GM23338 (cell line): ENCODE measurements around the gene ISX. TPM values are rescaled to one million over a fixed set of nuclear protein-coding genes. Genes with fewer than 3 reads are reported as not detected.

ENCODE experiments used
- ATAC-seq: fragments of 200-7000 bp; cut with Tn5 transposase; 3 replicates; pipeline ENCODE4 v1.9.1; 2020
- DNase-seq: peaks from one replicate; pipeline ENCODE4 v3.0.0-alpha.2; 2015; ENCODE audit warnings: low spot score
- H2AFZ ChIP-seq: fragments of 200-600 bp; sonication (generic); 2 replicates; pipeline ENCODE4 v1.8.0; 2016; ENCODE audit warnings: antibody characterized with exemption, mild to moderate bottlenecking, moderate library complexity
- H3F3A ChIP-seq: fragments of 200-600 bp; sonication (generic); replicated peaks from 2 replicates; pipeline ENCODE4 v1.8.0; 2017; ENCODE audit warnings: antibody characterized with exemption, mixed run types, low read depth
- H3K27ac ChIP-seq: fragments of 200-600 bp; sonication (generic); 2 replicates; pipeline ENCODE4 v1.6.1; 2016; ENCODE audit warnings: low read depth
- H3K27me3 ChIP-seq: fragments of 200-600 bp; sonication (generic); 2 replicates; pipeline ENCODE4 v1.8.0; 2016; ENCODE audit warnings: mild to moderate bottlenecking, mixed run types, moderate library complexity; ENCODE audit not compliant: insufficient read depth
- H3K36me3 ChIP-seq: fragments of 200-600 bp; sonication (generic); 2 replicates; pipeline ENCODE4 v1.8.0; 2016; ENCODE audit warnings: mild to moderate bottlenecking; ENCODE audit not compliant: insufficient read depth
- H3K4me1 ChIP-seq: fragments of 200-600 bp; sonication (generic); 2 replicates; pipeline ENCODE4 v1.8.0; 2016; ENCODE audit warnings: mild to moderate bottlenecking, moderate library complexity; ENCODE audit not compliant: insufficient read depth
- H3K4me2 ChIP-seq: fragments of 200-600 bp; sonication (generic); 2 replicates; pipeline ENCODE4 v1.7.1; 2017; ENCODE audit warnings: mixed run types
- H3K4me3 ChIP-seq: fragments of 200-600 bp; sonication (generic); 2 replicates; pipeline ENCODE4 v1.6.1; 2016; ENCODE audit warnings: mixed run types
- H3K79me2 ChIP-seq: fragments of 200-600 bp; sonication (generic); replicated peaks from 2 replicates; pipeline ENCODE4 v1.8.0; 2017; ENCODE audit warnings: mild to moderate bottlenecking; ENCODE audit not compliant: insufficient read depth
- H3K9me2 ChIP-seq: fragments of 200-600 bp; sonication (generic); 2 replicates; pipeline ENCODE4 v1.8.0; 2017; ENCODE audit not compliant: insufficient read depth
- H4K20me1 ChIP-seq: fragments of 200-600 bp; sonication (generic); replicated peaks from 2 replicates; pipeline ENCODE4 v1.8.0; 2017; ENCODE audit warnings: mild to moderate bottlenecking; ENCODE audit not compliant: insufficient read depth
- H3K27ac Mint-ChIP-seq: 2 replicates; pipeline ENCODE4 v1.8.0; 2020; ENCODE audit warnings: inconsistent platforms, mild to moderate bottlenecking, moderate library complexity, mixed read lengths
- H3K27me3 Mint-ChIP-seq: 3 replicates; pipeline ENCODE4 v1.8.0; 2022; ENCODE audit warnings: low read depth, mild to moderate bottlenecking, moderate library complexity, mixed read lengths, inconsistent platforms; ENCODE audit not compliant: insufficient read depth, poor library complexity
- H3K36me3 Mint-ChIP-seq: 3 replicates; pipeline ENCODE4 v1.8.0; 2021; ENCODE audit warnings: low read depth, mild to moderate bottlenecking, inconsistent platforms, moderate library complexity, mixed read lengths
- H3K4me1 Mint-ChIP-seq: 3 replicates; pipeline ENCODE4 v1.8.0; 2020; ENCODE audit warnings: mild to moderate bottlenecking, inconsistent platforms, mixed read lengths
- H3K4me3 Mint-ChIP-seq: 3 replicates; pipeline ENCODE4 v1.8.0; 2021; ENCODE audit warnings: moderate library complexity, mild to moderate bottlenecking, inconsistent platforms, mixed read lengths
- H3K9me3 Mint-ChIP-seq: 3 replicates; pipeline ENCODE4 v1.8.0; 2020; ENCODE audit warnings: moderate library complexity, mild to moderate bottlenecking, inconsistent platforms, mixed read lengths
- CREB1 ChIP-seq: fragments of 250-450 bp; sonication (Bioruptor Pico); IDR thresholded peaks from 2 replicates; pipeline ENCODE4 v1.5.0; 2020; ENCODE audit warnings: low read depth, mild to moderate bottlenecking, moderate library complexity
- CTCF ChIP-seq, 2 experiments: fragments of 200-600 bp in 1 of 2; sonication (generic) in 1 of 2; conservative IDR thresholded peaks; 2 replicates each; pipeline versions ENCODE4 v1.5.1 to v1.6.1; 2016 to 2017; ENCODE audit warnings: antibody characterized with exemption in 2 of 2, low read depth in 2 of 2, mild to moderate bottlenecking in 2 of 2, moderate library complexity in 1 of 2
- ETS1 ChIP-seq: IDR thresholded peaks from 2 replicates; pipeline ENCODE4 v1.6.1; 2016; ENCODE audit warnings: antibody characterized with exemption
- EZH2 ChIP-seq: fragments of 200-600 bp; sonication (generic); IDR thresholded peaks from one replicate; pipeline ENCODE4 v1.8.0; 2017; ENCODE audit warnings: antibody characterized with exemption, mild to moderate bottlenecking, low read depth; ENCODE audit not compliant: unreplicated experiment
- EZH2phosphoT487 ChIP-seq: fragments of 200-600 bp; sonication (generic); IDR thresholded peaks from one replicate; pipeline ENCODE4 v1.8.1; 2018; ENCODE audit warnings: antibody characterized with exemption; ENCODE audit not compliant: unreplicated experiment
- JUNB ChIP-seq: IDR thresholded peaks from one replicate; pipeline ENCODE4 v1.6.1; 2016; ENCODE audit warnings: antibody characterized with exemption; ENCODE audit not compliant: unreplicated experiment
- NANOG ChIP-seq: IDR thresholded peaks from 2 replicates; pipeline ENCODE4 v1.6.1; 2016; ENCODE audit warnings: antibody characterized with exemption, borderline replicate concordance
- POLR2AphosphoS5 ChIP-seq: IDR thresholded peaks from 2 replicates; pipeline ENCODE4 v1.6.1; 2016; ENCODE audit warnings: antibody characterized with exemption, low read depth
- STAT1 ChIP-seq: IDR thresholded peaks from one replicate; pipeline ENCODE4 v1.6.1; 2016; ENCODE audit warnings: antibody characterized with exemption; ENCODE audit not compliant: unreplicated experiment
- ZNF114 ChIP-seq: fragments of 250-450 bp; sonication (Bioruptor Pico); IDR thresholded peaks from 2 replicates; pipeline ENCODE4 v1.5.0; 2020; ENCODE audit warnings: mild to moderate bottlenecking, moderate library complexity
- ZNF331 ChIP-seq: fragments of 250-450 bp; sonication (Bioruptor Pico); IDR thresholded peaks from 2 replicates; pipeline ENCODE4 v1.5.0; 2020; ENCODE audit warnings: low read depth, mild to moderate bottlenecking, moderate library complexity
- polyA plus RNA-seq: library from polyadenylated mRNA; unstranded; fragments of >200 nt; fragmentation: Nextera tagmentation; extraction: Ambion mirVana; gene quantifications from 2 replicates; pipeline ENCODE4 v1.2.1, GENCODE V29; 2016
- total RNA-seq: library from RNA; depleted of rRNA; stranded (reverse); fragments of >200 nt; shearing (Covaris generic); gene quantifications from 2 replicates; pipeline ENCODE4 v1.2.3, GENCODE V29; 2014
- TF ChIP-seq, protein P1 (sequence below): IDR thresholded peaks from one replicate; pipeline ENCODE4 v1.6.1; 2018; ENCODE audit warnings: antibody characterized with exemption; ENCODE audit not compliant: unreplicated experiment
- TF ChIP-seq, protein P2 (sequence below): fragments of 250-450 bp; sonication (Bioruptor Pico); IDR thresholded peaks from 2 replicates; pipeline ENCODE4 v1.5.0; 2020; ENCODE audit warnings: mild to moderate bottlenecking, moderate library complexity

ISX gene
- total and polyA plus RNA-seq, 2 experiments from 2014 or later: not detected

- Histone ChIP-seq H3K79me2 (no peaks in the 10 kb centered on the region), H4K20me1 (no peaks in the 10 kb centered on the region), H3K36me3 (no peaks in the 10 kb centered on the region), H3F3A (no peaks in the 10 kb centered on the region), H3K4me2 (no peak overlapping the region), H3K27me3 (no peaks in the 10 kb centered on the region), H2AFZ (no peak overlapping the region), H3K4me3 (no peak overlapping the region), H3K9me2 (no peaks in the 10 kb centered on the region), H3K27ac (no peak overlapping the region), H3K4me1 (peaks cover 6% of the 10 kb centered on the region; the same call in 1 of the 2 replicates)
- no peak overlapping the region for H3K27ac Mint-ChIP-seq
- no peak for DNase-seq
- ATAC-seq: no peak
- H3K4me1 Mint-ChIP-seq: peaks cover 8% of the 10 kb centered on the region; the same call in 2 of the 3 replicates
- peaks cover 43% of the 10 kb centered on the region for H3K9me3 Mint-ChIP-seq
- no peak overlapping the region for H3K4me3 Mint-ChIP-seq
- H3K27me3 Mint-ChIP-seq: peaks cover 1% of the 10 kb centered on the region
- TF ChIP-seq EZH2phosphoT487 (no peak), POLR2AphosphoS5 (no peak), ZNF114 (no peak), ZNF331 (CRISPR knock-in tag) (no peak), EZH2 (no peak), NANOG (no peak), CREB1 (CRISPR knock-in tag) (no peak), JUNB (no peak), ETS1 (no peak), STAT1 (no peak), CTCF (conservative IDR thresholded peaks at IDR 0.05; ENCODE audit: low read depth in 2 of 2) (no peak)
- TF ChIP-seq, protein P1, sequence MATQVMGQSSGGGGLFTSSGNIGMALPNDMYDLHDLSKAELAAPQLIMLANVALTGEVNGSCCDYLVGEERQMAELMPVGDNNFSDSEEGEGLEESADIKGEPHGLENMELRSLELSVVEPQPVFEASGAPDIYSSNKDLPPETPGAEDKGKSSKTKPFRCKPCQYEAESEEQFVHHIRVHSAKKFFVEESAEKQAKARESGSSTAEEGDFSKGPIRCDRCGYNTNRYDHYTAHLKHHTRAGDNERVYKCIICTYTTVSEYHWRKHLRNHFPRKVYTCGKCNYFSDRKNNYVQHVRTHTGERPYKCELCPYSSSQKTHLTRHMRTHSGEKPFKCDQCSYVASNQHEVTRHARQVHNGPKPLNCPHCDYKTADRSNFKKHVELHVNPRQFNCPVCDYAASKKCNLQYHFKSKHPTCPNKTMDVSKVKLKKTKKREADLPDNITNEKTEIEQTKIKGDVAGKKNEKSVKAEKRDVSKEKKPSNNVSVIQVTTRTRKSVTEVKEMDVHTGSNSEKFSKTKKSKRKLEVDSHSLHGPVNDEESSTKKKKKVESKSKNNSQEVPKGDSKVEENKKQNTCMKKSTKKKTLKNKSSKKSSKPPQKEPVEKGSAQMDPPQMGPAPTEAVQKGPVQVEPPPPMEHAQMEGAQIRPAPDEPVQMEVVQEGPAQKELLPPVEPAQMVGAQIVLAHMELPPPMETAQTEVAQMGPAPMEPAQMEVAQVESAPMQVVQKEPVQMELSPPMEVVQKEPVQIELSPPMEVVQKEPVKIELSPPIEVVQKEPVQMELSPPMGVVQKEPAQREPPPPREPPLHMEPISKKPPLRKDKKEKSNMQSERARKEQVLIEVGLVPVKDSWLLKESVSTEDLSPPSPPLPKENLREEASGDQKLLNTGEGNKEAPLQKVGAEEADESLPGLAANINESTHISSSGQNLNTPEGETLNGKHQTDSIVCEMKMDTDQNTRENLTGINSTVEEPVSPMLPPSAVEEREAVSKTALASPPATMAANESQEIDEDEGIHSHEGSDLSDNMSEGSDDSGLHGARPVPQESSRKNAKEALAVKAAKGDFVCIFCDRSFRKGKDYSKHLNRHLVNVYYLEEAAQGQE: no peak
- TF ChIP-seq, protein P2, sequence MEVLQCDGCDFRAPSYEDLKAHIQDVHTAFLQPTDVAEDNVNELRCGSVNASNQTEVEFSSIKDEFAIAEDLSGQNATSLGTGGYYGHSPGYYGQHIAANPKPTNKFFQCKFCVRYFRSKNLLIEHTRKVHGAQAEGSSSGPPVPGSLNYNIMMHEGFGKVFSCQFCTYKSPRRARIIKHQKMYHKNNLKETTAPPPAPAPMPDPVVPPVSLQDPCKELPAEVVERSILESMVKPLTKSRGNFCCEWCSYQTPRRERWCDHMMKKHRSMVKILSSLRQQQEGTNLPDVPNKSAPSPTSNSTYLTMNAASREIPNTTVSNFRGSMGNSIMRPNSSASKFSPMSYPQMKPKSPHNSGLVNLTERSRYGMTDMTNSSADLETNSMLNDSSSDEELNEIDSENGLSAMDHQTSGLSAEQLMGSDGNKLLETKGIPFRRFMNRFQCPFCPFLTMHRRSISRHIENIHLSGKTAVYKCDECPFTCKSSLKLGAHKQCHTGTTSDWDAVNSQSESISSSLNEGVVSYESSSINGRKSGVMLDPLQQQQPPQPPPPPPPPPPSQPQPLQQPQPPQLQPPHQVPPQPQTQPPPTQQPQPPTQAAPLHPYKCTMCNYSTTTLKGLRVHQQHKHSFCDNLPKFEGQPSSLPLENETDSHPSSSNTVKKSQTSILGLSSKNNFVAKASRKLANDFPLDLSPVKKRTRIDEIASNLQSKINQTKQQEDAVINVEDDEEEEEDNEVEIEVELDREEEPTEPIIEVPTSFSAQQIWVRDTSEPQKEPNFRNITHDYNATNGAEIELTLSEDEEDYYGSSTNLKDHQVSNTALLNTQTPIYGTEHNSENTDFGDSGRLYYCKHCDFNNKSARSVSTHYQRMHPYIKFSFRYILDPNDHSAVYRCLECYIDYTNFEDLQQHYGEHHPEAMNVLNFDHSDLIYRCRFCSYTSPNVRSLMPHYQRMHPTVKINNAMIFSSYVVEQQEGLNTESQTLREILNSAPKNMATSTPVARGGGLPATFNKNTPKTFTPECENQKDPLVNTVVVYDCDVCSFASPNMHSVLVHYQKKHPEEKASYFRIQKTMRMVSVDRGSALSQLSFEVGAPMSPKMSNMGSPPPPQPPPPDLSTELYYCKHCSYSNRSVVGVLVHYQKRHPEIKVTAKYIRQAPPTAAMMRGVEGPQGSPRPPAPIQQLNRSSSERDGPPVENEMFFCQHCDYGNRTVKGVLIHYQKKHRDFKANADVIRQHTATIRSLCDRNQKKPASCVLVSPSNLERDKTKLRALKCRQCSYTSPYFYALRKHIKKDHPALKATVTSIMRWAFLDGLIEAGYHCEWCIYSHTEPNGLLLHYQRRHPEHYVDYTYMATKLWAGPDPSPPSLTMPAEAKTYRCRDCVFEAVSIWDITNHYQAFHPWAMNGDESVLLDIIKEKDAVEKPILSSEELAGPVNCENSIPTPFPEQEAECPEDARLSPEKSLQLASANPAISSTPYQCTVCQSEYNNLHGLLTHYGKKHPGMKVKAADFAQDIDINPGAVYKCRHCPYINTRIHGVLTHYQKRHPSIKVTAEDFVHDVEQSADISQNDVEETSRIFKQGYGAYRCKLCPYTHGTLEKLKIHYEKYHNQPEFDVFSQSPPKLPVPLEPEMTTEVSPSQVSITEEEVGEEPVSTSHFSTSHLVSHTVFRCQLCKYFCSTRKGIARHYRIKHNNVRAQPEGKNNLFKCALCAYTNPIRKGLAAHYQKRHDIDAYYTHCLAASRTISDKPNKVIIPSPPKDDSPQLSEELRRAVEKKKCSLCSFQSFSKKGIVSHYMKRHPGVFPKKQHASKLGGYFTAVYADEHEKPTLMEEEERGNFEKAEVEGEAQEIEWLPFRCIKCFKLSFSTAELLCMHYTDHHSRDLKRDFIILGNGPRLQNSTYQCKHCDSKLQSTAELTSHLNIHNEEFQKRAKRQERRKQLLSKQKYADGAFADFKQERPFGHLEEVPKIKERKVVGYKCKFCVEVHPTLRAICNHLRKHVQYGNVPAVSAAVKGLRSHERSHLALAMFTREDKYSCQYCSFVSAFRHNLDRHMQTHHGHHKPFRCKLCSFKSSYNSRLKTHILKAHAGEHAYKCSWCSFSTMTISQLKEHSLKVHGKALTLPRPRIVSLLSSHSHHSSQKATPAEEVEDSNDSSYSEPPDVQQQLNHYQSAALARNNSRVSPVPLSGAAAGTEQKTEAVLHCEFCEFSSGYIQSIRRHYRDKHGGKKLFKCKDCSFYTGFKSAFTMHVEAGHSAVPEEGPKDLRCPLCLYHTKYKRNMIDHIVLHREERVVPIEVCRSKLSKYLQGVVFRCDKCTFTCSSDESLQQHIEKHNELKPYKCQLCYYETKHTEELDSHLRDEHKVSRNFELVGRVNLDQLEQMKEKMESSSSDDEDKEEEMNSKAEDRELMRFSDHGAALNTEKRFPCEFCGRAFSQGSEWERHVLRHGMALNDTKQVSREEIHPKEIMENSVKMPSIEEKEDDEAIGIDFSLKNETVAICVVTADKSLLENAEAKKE (CRISPR knock-in tag): no peak
- no peaks in the 10 kb centered on the region for H3K36me3 Mint-ChIP-seq
These were observed 31.0 kb upstream of the ISX start for GRCh38 chr22:35034963-35035362.
